OCI-LY7 (cell line): Measurements from ENCODE around the gene CDK14.

Experiments used
- CTCF ChIP-seq: fragments of 200-600 bp; sonication (generic); conservative IDR thresholded peaks from 2 replicates; pipeline ENCODE4 v1.5.1; 2014; ENCODE audit warnings: mild to moderate bottlenecking, antibody characterized with exemption, low read length, moderate library complexity, mixed read lengths
- EZH2phosphoT487 ChIP-seq: fragments of 200-600 bp; sonication (generic); IDR thresholded peaks from 2 replicates; pipeline ENCODE4 v1.6.1; 2018; ENCODE audit warnings: low read depth, borderline replicate concordance, mild to moderate bottlenecking, mixed run types, antibody characterized with exemption, low read length, moderate library complexity, mixed read lengths

- TF ChIP-seq CTCF, result no peak
- no peak for TF ChIP-seq EZH2phosphoT487
These were observed 483.4 kb downstream of the CDK14 start for GRCh38 chr7:91079487-91079886.
